ENCODE measurements around the gene UBL3.
A peak's percentile ranks its signal among the peaks of the same experiment; 100 is the strongest.

Gene UBL3

GRCh38 chr13:29801102-29801501 is 49.3 kb downstream of the UBL3 start:
- H3K27ac ChIP-seq: no peak overlapping the region

GRCh38 chr13:29800687-29801086 is 49.7 kb downstream of the UBL3 start:
- no peak overlapping the region for H3K27ac ChIP-seq
- TF ChIP-seq CTCF (conservative IDR thresholded peaks at IDR 0.05): no peak

More at GRCh38 chr13:29801102-29801501, 49.3 kb downstream of the UBL3 start:
- TF ChIP-seq CTCF (conservative IDR thresholded peaks at IDR 0.05): no peak

GRCh38 chr13:29799041-29799440 is 51.4 kb downstream of the UBL3 start:
- TF ChIP-seq CTCF (conservative IDR thresholded peaks at IDR 0.05): no peak
- H3K27ac ChIP-seq: no peak overlapping the region

GRCh38 chr13:29791997-29792780 is 58.2 kb downstream of the UBL3 start:
- H3K27ac ChIP-seq: no peak overlapping the region
- TF ChIP-seq CTCF (conservative IDR thresholded peaks at IDR 0.05): no peak

- no peak overlapping the region for H3K27ac ChIP-seq
- TF ChIP-seq CTCF (conservative IDR thresholded peaks at IDR 0.05): no peak
Observed at GRCh38 chr13:29791508-29791907, 58.9 kb downstream of the UBL3 start.

GRCh38 chr13:29786698-29787097 is 63.7 kb downstream of the UBL3 start:
- peak overlapping the region; percentile 37; the same call in 1 of the 2 replicates for H3K27ac ChIP-seq
- no peak for TF ChIP-seq CTCF (conservative IDR thresholded peaks at IDR 0.05)

GRCh38 chr13:29785978-29786377 is 64.4 kb downstream of the UBL3 start:
- TF ChIP-seq CTCF (conservative IDR thresholded peaks at IDR 0.05): no peak

More at GRCh38 chr13:29785978-29786377, 64.4 kb downstream of the UBL3 start:
- H3K27ac ChIP-seq: peak overlapping the region; percentile 37; the same call in 1 of the 2 replicates
